Mesothelial cell of epicardium (in vitro differentiated cells): ENCODE results near the gene DIAPH2. TPM values are rescaled to one million over a fixed set of nuclear protein-coding genes. Genes with fewer than 3 reads are reported as not detected.
A peak's percentile ranks its signal among the peaks of the same experiment; 100 is the strongest.

Experiments used
- DNase-seq, 2 experiments: peaks; one replicate each; pipeline ENCODE4 v3.0.0; 2021; ENCODE audit warnings: low spot score in 2 of 2; ENCODE audit not compliant: unreplicated experiment in 2 of 2
- H3K27ac Mint-ChIP-seq: 2 replicates; pipeline ENCODE4 v1.8.0; 2021; ENCODE audit warnings: mixed read lengths
- H3K27me3 Mint-ChIP-seq: 2 replicates; pipeline ENCODE4 v1.8.0; 2021; ENCODE audit warnings: low read depth, mixed read lengths
- H3K36me3 Mint-ChIP-seq: 2 replicates; pipeline ENCODE4 v1.8.0; 2021; ENCODE audit warnings: mixed read lengths
- H3K4me1 Mint-ChIP-seq: 2 replicates; pipeline ENCODE4 v1.8.0; 2021; ENCODE audit warnings: mixed read lengths
- H3K4me3 Mint-ChIP-seq: 2 replicates; pipeline ENCODE4 v1.8.0; 2021; ENCODE audit warnings: mild to moderate bottlenecking, moderate library complexity, mixed read lengths
- H3K9me3 Mint-ChIP-seq: 2 replicates; pipeline ENCODE4 v1.8.0; 2021; ENCODE audit warnings: mixed read lengths
- total RNA-seq: library from RNA; stranded (reverse); gene quantifications from 3 replicates; pipeline ENCODE4 v1.2.1, GENCODE V29; 2021
- TF ChIP-seq, protein P1 (sequence below): fragments of 200-600 bp; sonication (generic); IDR thresholded peaks from one replicate; pipeline ENCODE4 v1.5.0; 2021; ENCODE audit warnings: antibody characterized with exemption; ENCODE audit not compliant: unreplicated experiment

The DIAPH2 gene
- total RNA-seq, 1 donor from 2014 or later: 19.2 TPM

DNA sequence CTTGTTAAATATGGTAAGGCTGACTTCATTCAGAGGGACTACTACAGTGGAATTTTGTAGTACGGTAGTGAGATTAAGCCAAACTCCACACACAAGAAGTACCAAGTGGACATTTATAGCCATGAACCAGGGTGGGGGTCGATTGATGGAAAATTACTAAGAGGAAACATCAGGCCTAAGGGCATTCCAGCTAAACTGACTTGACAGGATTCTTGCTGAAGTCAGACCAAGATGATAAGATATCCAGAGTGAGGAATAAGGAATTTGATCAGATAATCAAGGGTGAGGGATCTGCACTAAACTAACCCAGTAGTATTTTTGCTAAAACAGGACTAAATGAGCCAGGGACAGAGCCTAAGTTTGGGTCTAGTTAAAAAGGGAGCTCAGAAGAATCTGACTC lies 796.6 kb downstream of the DIAPH2 start:
- no peak overlapping the region for H3K4me3 Mint-ChIP-seq
- no peaks in the 10 kb centered on the region for H3K27me3 Mint-ChIP-seq
- peaks cover 36% of the 10 kb centered on the region for H3K4me1 Mint-ChIP-seq
- peaks cover 4% of the 10 kb centered on the region for H3K9me3 Mint-ChIP-seq
- H3K36me3 Mint-ChIP-seq: no peaks in the 10 kb centered on the region
- TF ChIP-seq, protein P1, sequence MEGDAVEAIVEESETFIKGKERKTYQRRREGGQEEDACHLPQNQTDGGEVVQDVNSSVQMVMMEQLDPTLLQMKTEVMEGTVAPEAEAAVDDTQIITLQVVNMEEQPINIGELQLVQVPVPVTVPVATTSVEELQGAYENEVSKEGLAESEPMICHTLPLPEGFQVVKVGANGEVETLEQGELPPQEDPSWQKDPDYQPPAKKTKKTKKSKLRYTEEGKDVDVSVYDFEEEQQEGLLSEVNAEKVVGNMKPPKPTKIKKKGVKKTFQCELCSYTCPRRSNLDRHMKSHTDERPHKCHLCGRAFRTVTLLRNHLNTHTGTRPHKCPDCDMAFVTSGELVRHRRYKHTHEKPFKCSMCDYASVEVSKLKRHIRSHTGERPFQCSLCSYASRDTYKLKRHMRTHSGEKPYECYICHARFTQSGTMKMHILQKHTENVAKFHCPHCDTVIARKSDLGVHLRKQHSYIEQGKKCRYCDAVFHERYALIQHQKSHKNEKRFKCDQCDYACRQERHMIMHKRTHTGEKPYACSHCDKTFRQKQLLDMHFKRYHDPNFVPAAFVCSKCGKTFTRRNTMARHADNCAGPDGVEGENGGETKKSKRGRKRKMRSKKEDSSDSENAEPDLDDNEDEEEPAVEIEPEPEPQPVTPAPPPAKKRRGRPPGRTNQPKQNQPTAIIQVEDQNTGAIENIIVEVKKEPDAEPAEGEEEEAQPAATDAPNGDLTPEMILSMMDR: no peak
- DNase-seq: no peak
- H3K27ac Mint-ChIP-seq: peak overlapping the region; percentile 33

DNA sequence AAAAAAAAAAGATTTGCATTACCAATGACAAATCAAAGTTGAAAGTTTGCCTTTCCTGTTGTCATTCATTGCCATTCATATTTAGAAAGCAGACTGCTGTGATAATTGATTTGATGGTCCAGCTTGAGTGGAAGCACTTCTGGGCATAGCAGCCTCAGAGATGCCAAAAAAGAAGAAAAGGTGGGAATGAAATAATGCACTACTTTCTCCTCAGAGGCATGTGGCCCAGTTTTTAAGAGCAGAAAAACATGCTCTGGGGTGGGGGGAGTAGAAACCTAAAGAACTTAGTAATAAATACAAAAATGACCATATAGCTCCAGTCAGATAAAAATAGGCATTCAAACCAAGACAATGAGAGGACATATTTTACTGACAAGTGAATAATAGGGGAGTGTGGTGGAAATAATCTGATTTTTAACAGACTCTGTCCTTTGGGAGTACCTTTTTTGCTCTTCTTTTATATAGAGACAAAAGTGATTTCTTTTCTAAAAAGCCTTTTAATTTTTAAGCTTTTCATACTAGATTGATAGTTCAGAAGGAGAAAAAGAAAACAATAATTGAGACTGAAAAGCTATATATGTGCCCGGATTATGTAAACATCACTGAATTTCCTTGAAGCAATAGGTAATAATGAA lies 798.1 kb downstream of the DIAPH2 start:
- Mint-ChIP-seq H3K4me3 (no peak overlapping the region), H3K9me3 (peaks cover 4% of the 10 kb centered on the region), H3K27ac (no peak overlapping the region), H3K27me3 (no peaks in the 10 kb centered on the region), H3K36me3 (no peaks in the 10 kb centered on the region), H3K4me1 (peaks cover 36% of the 10 kb centered on the region)
- no peak for DNase-seq
- TF ChIP-seq, protein P1: no peak

GRCh38 chrX:97490656-97491055 lies 806.0 kb downstream of the DIAPH2 start:
- no peak overlapping the region for H3K27ac Mint-ChIP-seq
- TF ChIP-seq, protein P1: no peak
- H3K36me3 Mint-ChIP-seq: peaks cover 15% of the 10 kb centered on the region
- H3K9me3 Mint-ChIP-seq: peaks cover 33% of the 10 kb centered on the region
- H3K4me1 Mint-ChIP-seq: no peaks in the 10 kb centered on the region
- H3K27me3 Mint-ChIP-seq: no peaks in the 10 kb centered on the region
- H3K4me3 Mint-ChIP-seq: no peak overlapping the region
- no peak for DNase-seq

GRCh38 chrX:97494756-97495372 lies 810.2 kb downstream of the DIAPH2 start:
- DNase-seq: no peak
- no peak overlapping the region for H3K4me3 Mint-ChIP-seq
- TF ChIP-seq, protein P1: no peak
- no peaks in the 10 kb centered on the region for H3K4me1 Mint-ChIP-seq
- no peak overlapping the region for H3K27ac Mint-ChIP-seq
- H3K27me3 Mint-ChIP-seq: no peaks in the 10 kb centered on the region
- peaks cover 15% of the 10 kb centered on the region for H3K36me3 Mint-ChIP-seq
- peaks cover 24% of the 10 kb centered on the region for H3K9me3 Mint-ChIP-seq

GRCh38 chrX:97498093-97498492 lies 813.5 kb downstream of the DIAPH2 start:
- Mint-ChIP-seq H3K27ac (no peak overlapping the region), H3K9me3 (no peaks in the 10 kb centered on the region), H3K36me3 (peaks cover 3% of the 10 kb centered on the region), H3K27me3 (no peaks in the 10 kb centered on the region), H3K4me1 (no peaks in the 10 kb centered on the region), H3K4me3 (no peak overlapping the region)
- TF ChIP-seq, protein P1: no peak
- no peak for DNase-seq
